Panc1 (cell line): ENCODE data around the gene STARD4. TPM values are rescaled to one million over a fixed set of nuclear protein-coding genes. Genes with fewer than 3 reads are reported as not detected.

Experiments used
- ATAC-seq: fragments of 200-7000 bp; cut with Tn5 transposase; 2 replicates; pipeline ENCODE4 v1.9.1; 2020; ENCODE audit warnings: mild to moderate bottlenecking, moderate library complexity
- BruUV-seq: library from RNA; stranded (reverse); fragments of 400-500 nt; replicated peaks from 2 replicates; lab custom pipeline; 2021; lab: Mats Ljungman, UMichigan
- CTCF ChIA-PET: fragments of 300-600 bp; sonication (Branson Sonifier 250); formaldehyde crosslinking; loops from one replicate; lab custom pipeline; 2022; ENCODE audit warnings: antibody characterized with exemption; lab: Charles Lee
- POLR2A ChIA-PET: fragments of 300-600 bp; sonication (Branson Sonifier 250); formaldehyde crosslinking; loops from one replicate; lab custom pipeline; 2022; ENCODE audit warnings: antibody characterized with exemption; lab: Charles Lee
- DNase-seq: peaks from one replicate; pipeline ENCODE4 v3.0.0-alpha.2; 2010; ENCODE audit warnings: low read depth, low spot score
- H3K27ac ChIP-seq: 2 replicates; pipeline ENCODE4 v1.5.1; 2011; ENCODE audit warnings: mild to moderate bottlenecking, low read length, inconsistent platforms
- H3K27me3 ChIP-seq: fragments of 200-500 bp; sonication (Bioruptor generic); 2 replicates; pipeline ENCODE4 v1.6.0; 2014; ENCODE audit warnings: low read length, inconsistent platforms; ENCODE audit not compliant: control insufficient read depth, insufficient read depth
- H3K36me3 ChIP-seq: fragments of 200-500 bp; sonication (Bioruptor generic); 2 replicates; pipeline ENCODE4 v1.5.1; 2014; ENCODE audit warnings: inconsistent platforms, mild to moderate bottlenecking, low read length, moderate library complexity; ENCODE audit not compliant: control insufficient read depth, insufficient read depth
- H3K4me1 ChIP-seq: 2 replicates; pipeline ENCODE4 v1.5.1; 2011; ENCODE audit warnings: inconsistent platforms, mild to moderate bottlenecking, low read length, moderate library complexity; ENCODE audit not compliant: control insufficient read depth, insufficient read depth
- H3K4me3 ChIP-seq, 2 experiments: 2 replicates each; pipeline ENCODE4 v1.5.1; 2011 to 2012; ENCODE audit warnings: low read depth in 2 of 2, low read length in 2 of 2, mild to moderate bottlenecking in 2 of 2, inconsistent platforms in 1 of 2, moderate library complexity in 1 of 2
- H3K9me3 ChIP-seq: fragments of 200-500 bp; sonication (Bioruptor generic); 2 replicates; pipeline ENCODE4 v1.5.1; 2014; ENCODE audit warnings: low read depth, mild to moderate bottlenecking, inconsistent platforms, low read length, moderate library complexity; ENCODE audit not compliant: control insufficient read depth, insufficient read depth
- POLR2AphosphoS5 ChIP-seq: IDR thresholded peaks from 2 replicates; pipeline ENCODE4 v1.6.1; 2012; ENCODE audit warnings: mild to moderate bottlenecking, low read depth, low read length, moderate library complexity
- REST ChIP-seq, 2 experiments: IDR thresholded peaks; 2 replicates each; pipeline ENCODE4 v1.6.1; 2011 to 2012; ENCODE audit warnings: low read depth in 2 of 2, control low read depth in 1 of 2, low read length in 1 of 2, mild to moderate bottlenecking in 1 of 2, moderate library complexity in 1 of 2; ENCODE audit not compliant: insufficient read depth in 1 of 2
- SIN3A ChIP-seq: IDR thresholded peaks from 2 replicates; pipeline ENCODE4 v1.6.1; 2012; ENCODE audit warnings: low read depth, mild to moderate bottlenecking, low read length, moderate library complexity, borderline replicate concordance; ENCODE audit not compliant: insufficient read depth
- TCF7L2 ChIP-seq: IDR thresholded peaks from 2 replicates; pipeline ENCODE4 v1.6.1; 2011; ENCODE audit warnings: mild to moderate bottlenecking, low read depth, low read length, inconsistent platforms
- in situ Hi-C: cut with HindIII; loops from 2 replicates; pipeline ENCODE4 v1.10.0; 2016; ENCODE audit warnings: low sequenced_read_pairs, low pct_unique_long_range_greater_than_20kb
- intact Hi-C: fragments of 100-400 bp; cut with micrococcal nuclease; formaldehyde crosslinking; loops from one replicate; pipeline ENCODE4 v1.10.0; 2022; ENCODE audit not compliant: unreplicated experiment
- total RNA-seq: library from RNA; stranded (reverse); gene quantifications from one replicate; pipeline ENCODE4 v1.2.1, GENCODE V29; 2021; ENCODE audit not compliant: unreplicated experiment
- TF ChIP-seq, protein P1 (sequence below): fragments of 450-650 bp; IDR thresholded peaks from 2 replicates; pipeline ENCODE4 v1.5.1; 2017; ENCODE audit warnings: mild to moderate bottlenecking

STARD4 gene
- total RNA-seq, 1 experiment from 2014 or later = 26.0 TPM

- intact Hi-C loops = loop anchor here (10.0 kb wide), 1 partner anchor 324 kb away; no protein-coding TSS in a partner anchor
Measured at GRCh38 chr5:111478898-111479297, 33.4 kb downstream of the STARD4 start.

GRCh38 chr5:111478266-111478665 lies 34.1 kb downstream of the STARD4 start:
- no peak for DNase-seq
- TF ChIP-seq TCF7L2 (no peak), POLR2AphosphoS5 (no peak), REST (IDR thresholded peaks at IDR 0.05; ENCODE audit: insufficient read depth in 1 of 2, low read depth in 2 of 2, low read length in 1 of 2) (no peak), SIN3A (no peak)
- TF ChIP-seq, protein P1, sequence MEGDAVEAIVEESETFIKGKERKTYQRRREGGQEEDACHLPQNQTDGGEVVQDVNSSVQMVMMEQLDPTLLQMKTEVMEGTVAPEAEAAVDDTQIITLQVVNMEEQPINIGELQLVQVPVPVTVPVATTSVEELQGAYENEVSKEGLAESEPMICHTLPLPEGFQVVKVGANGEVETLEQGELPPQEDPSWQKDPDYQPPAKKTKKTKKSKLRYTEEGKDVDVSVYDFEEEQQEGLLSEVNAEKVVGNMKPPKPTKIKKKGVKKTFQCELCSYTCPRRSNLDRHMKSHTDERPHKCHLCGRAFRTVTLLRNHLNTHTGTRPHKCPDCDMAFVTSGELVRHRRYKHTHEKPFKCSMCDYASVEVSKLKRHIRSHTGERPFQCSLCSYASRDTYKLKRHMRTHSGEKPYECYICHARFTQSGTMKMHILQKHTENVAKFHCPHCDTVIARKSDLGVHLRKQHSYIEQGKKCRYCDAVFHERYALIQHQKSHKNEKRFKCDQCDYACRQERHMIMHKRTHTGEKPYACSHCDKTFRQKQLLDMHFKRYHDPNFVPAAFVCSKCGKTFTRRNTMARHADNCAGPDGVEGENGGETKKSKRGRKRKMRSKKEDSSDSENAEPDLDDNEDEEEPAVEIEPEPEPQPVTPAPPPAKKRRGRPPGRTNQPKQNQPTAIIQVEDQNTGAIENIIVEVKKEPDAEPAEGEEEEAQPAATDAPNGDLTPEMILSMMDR = no peak; the same call in 1 of the 2 replicates
- no peak overlapping the region for H3K4me3 ChIP-seq
- ChIA-PET POLR2A (interaction anchor here (0.5 kb wide), 1 partner anchor 280 kb away, joined by 3 read pairs; no protein-coding TSS in a partner anchor), CTCF (no interaction called here)
- no TSS peak for BruUV-seq
- intact Hi-C loops (loop anchor here (10.0 kb wide), 1 partner anchor 323 kb away; no protein-coding TSS in a partner anchor), in situ Hi-C loops (no loop called here)
- H3K36me3 ChIP-seq = no peaks in the 10 kb centered on the region
- no peaks in the 10 kb centered on the region for H3K27me3 ChIP-seq
- no peak for ATAC-seq
- no peak overlapping the region for H3K27ac ChIP-seq
- no peaks in the 10 kb centered on the region for H3K9me3 ChIP-seq
- H3K4me1 ChIP-seq = no peaks in the 10 kb centered on the region

More at GRCh38 chr5:111478898-111479297, 33.4 kb downstream of the STARD4 start:
- H3K4me1 ChIP-seq = no peaks in the 10 kb centered on the region
- H3K36me3 ChIP-seq = no peaks in the 10 kb centered on the region
- DNase-seq (no peak), ATAC-seq (no peak)
- no peak overlapping the region for H3K4me3 ChIP-seq
- BruUV-seq = no TSS peak
- in situ Hi-C loops = no loop called here
- CTCF ChIA-PET = no interaction called here
- H3K9me3 ChIP-seq = no peaks in the 10 kb centered on the region
- no peaks in the 10 kb centered on the region for H3K27me3 ChIP-seq
- POLR2A ChIA-PET = no interaction called here
- TF ChIP-seq SIN3A (no peak), TCF7L2 (no peak), REST (IDR thresholded peaks at IDR 0.05; ENCODE audit: insufficient read depth in 1 of 2, low read depth in 2 of 2, low read length in 1 of 2) (no peak), POLR2AphosphoS5 (no peak)
- TF ChIP-seq, protein P1 = no peak
- H3K27ac ChIP-seq = no peak overlapping the region
